Keratinocyte (primary cell): ENCODE measurements around the gene PKP4. TPM values are rescaled to one million over a fixed set of nuclear protein-coding genes. Genes with fewer than 3 reads are reported as not detected.

Experiments used
- DNase-seq: peaks from one replicate; pipeline ENCODE4 v3.0.0-alpha.2; 2011; ENCODE audit warnings: low read depth, missing footprints, low spot score
- FAIRE-seq: peaks from 2 replicates; lab custom pipeline; 2011; peaks lifted over from hg19 to GRCh38; lab: Jason Lieb, UNC
- H2AFZ ChIP-seq: 2 replicates; pipeline ENCODE4 v1.6.0; 2012; ENCODE audit warnings: low read length, control low read depth, inconsistent platforms; ENCODE audit not compliant: control insufficient read depth
- H3K27ac ChIP-seq: 2 replicates; pipeline ENCODE4 v1.5.1; 2011; ENCODE audit warnings: low read length; ENCODE audit not compliant: control insufficient read depth, insufficient read depth
- H3K27me3 ChIP-seq: 3 replicates; pipeline ENCODE4 v1.6.0; 2011; ENCODE audit warnings: low read length; ENCODE audit not compliant: control insufficient read depth, insufficient read depth; ENCODE audit errors: extremely low read depth
- H3K36me3 ChIP-seq, 2 experiments: 2 replicates in 1 of 2; 3 replicates in 1 of 2; pipeline ENCODE4 v1.5.1; 2011; ENCODE audit warnings: low read length in 2 of 2, mild to moderate bottlenecking in 1 of 2; ENCODE audit not compliant: control insufficient read depth in 2 of 2, insufficient read depth in 2 of 2; ENCODE audit errors: extremely low read depth in 1 of 2
- H3K4me1 ChIP-seq: 3 replicates; pipeline ENCODE4 v1.5.1; 2011; ENCODE audit warnings: low read length; ENCODE audit not compliant: control insufficient read depth, insufficient read depth; ENCODE audit errors: extremely low read depth
- H3K4me2 ChIP-seq: 3 replicates; pipeline ENCODE4 v1.6.0; 2011; ENCODE audit warnings: low read depth, low read length; ENCODE audit not compliant: control insufficient read depth, insufficient read depth; ENCODE audit errors: extremely low read depth
- H3K4me3 ChIP-seq, 3 experiments: fragments of 200-600 bp in 1 of 3; sonication (generic) in 1 of 3; 2 replicates in 2 of 3; 3 replicates in 1 of 3; pipeline ENCODE4 v1.5.1; 2011 to 2016; ENCODE audit warnings: low read length in 3 of 3, mild to moderate bottlenecking in 3 of 3, control low read depth in 2 of 3, inconsistent platforms in 1 of 3, low read depth in 1 of 3, mixed read lengths in 1 of 3, mixed run types in 1 of 3, moderate library complexity in 1 of 3; ENCODE audit not compliant: control insufficient read depth in 2 of 3, insufficient read depth in 2 of 3; ENCODE audit errors: extremely low read depth in 1 of 3
- H3K79me2 ChIP-seq: 2 replicates; pipeline ENCODE4 v1.6.0; 2012; ENCODE audit warnings: low read length; ENCODE audit not compliant: control insufficient read depth, insufficient read depth
- H3K9ac ChIP-seq: 3 replicates; pipeline ENCODE4 v1.6.0; 2011; ENCODE audit warnings: low read length; ENCODE audit not compliant: control insufficient read depth, insufficient read depth; ENCODE audit errors: extremely low read depth
- H3K9me1 ChIP-seq: 3 replicates; pipeline ENCODE4 v1.6.0; 2011; ENCODE audit warnings: low read length; ENCODE audit not compliant: control insufficient read depth, insufficient read depth; ENCODE audit errors: extremely low read depth
- H3K9me3 ChIP-seq: 2 replicates; pipeline ENCODE4 v1.5.1; 2012; ENCODE audit warnings: low read depth, low read length; ENCODE audit not compliant: control insufficient read depth
- H4K20me1 ChIP-seq: 3 replicates; pipeline ENCODE4 v1.6.0; 2011; ENCODE audit warnings: low read length; ENCODE audit not compliant: control insufficient read depth, insufficient read depth; ENCODE audit errors: extremely low read depth
- CTCF ChIP-seq, 3 experiments: IDR thresholded peaks in 1 of 3; conservative IDR thresholded peaks in 1 of 3; optimal IDR thresholded peaks in 1 of 3; 2 replicates in 2 of 3; 3 replicates in 1 of 3; pipeline versions ENCODE3 to v1.5.1; 2011; ENCODE audit warnings: low read length in 3 of 3, mild to moderate bottlenecking in 3 of 3, moderate library complexity in 2 of 3, control low read depth in 1 of 3, inconsistent platforms in 1 of 3; ENCODE audit not compliant: insufficient read depth in 2 of 3; ENCODE audit errors: extremely low read depth in 1 of 3
- EZH2 ChIP-seq: IDR thresholded peaks from one replicate; pipeline ENCODE4 v1.6.1; 2012; ENCODE audit warnings: inconsistent platforms, mild to moderate bottlenecking, low read length, moderate library complexity
- dilution Hi-C: fragments of 300-500 bp; cut with MboI; formaldehyde crosslinking; loops from one replicate; pipeline ENCODE4 v1.7.0; 2020; ENCODE audit warnings: low sequenced_read_pairs; ENCODE audit not compliant: extremely low pct_ligation_motif_present
- polyA plus RNA-seq, 5 experiments: library from polyadenylated mRNA; depleted of rRNA in 3 of 5; stranded (reverse) in 3 of 5; stranded (forward) in 1 of 5; unstranded in 1 of 5; fragments of >200 nt; gene quantifications; 1 replicate in 1 of 5; 2 replicates in 3 of 5; 3 replicates in 1 of 5; pipeline versions ENCODE4 v1.2.1 to v1.2.3, GENCODE V29; 2011 to 2012; ENCODE audit warnings: missing spikeins in 2 of 5, low read depth in 1 of 5, low replicate concordance in 1 of 5

Gene PKP4
- polyA plus RNA-seq, 1 donor (not counting 4 experiments of a cell fraction or from before 2014, with no cell fraction given): 43.8 TPM

GRCh38 chr2:158599609-158600008 lies 142.9 kb downstream of the PKP4 start:
- peak overlapping the region in 2 of 3 experiments; percentile 26 to 28 for H3K4me3 ChIP-seq
- peaks cover 3% of the 10 kb centered on the region for H3K79me2 ChIP-seq
- dilution Hi-C loops: no loop called here
- TF ChIP-seq CTCF (optimal IDR thresholded peaks at IDR 0.05 in 1 of 3, IDR thresholded peaks at IDR 0.05 in 1 of 3, conservative IDR thresholded peaks at IDR 0.05 in 1 of 3; ENCODE audit: extremely low read depth in 1 of 3, insufficient read depth in 2 of 3, low read length in 3 of 3): no peak
- TF ChIP-seq EZH2: no peak
- DNase-seq (no peak), FAIRE-seq (no peak)
- H3K4me2 ChIP-seq: peak overlapping the region; percentile 73
- peak overlapping the region; percentile 31 for H3K9ac ChIP-seq
- no peaks in the 10 kb centered on the region for H3K9me1 ChIP-seq
- H3K9me3 ChIP-seq: no peaks in the 10 kb centered on the region
- peak overlapping the region; percentile 88 for H3K27ac ChIP-seq
- no peaks in the 10 kb centered on the region for H3K36me3 ChIP-seq
- H3K27me3 ChIP-seq: no peaks in the 10 kb centered on the region
- H2AFZ ChIP-seq: no peak overlapping the region
- no peaks in the 10 kb centered on the region for H4K20me1 ChIP-seq
- peaks cover 39% of the 10 kb centered on the region for H3K4me1 ChIP-seq

GRCh38 chr2:158600155-158600802 lies 143.5 kb downstream of the PKP4 start:
- peak overlapping the region; percentile 88 for H3K27ac ChIP-seq
- H3K4me1 ChIP-seq: peaks cover 39% of the 10 kb centered on the region
- H3K4me3 ChIP-seq: peak overlapping the region in 2 of 3 experiments; percentile 28 to 47
- FAIRE-seq (peak; percentile 88), DNase-seq (peak; percentile 73)
- H3K79me2 ChIP-seq: peaks cover 3% of the 10 kb centered on the region
- peak overlapping the region; percentile 8 for H2AFZ ChIP-seq
- H3K9me3 ChIP-seq: no peaks in the 10 kb centered on the region
- no peaks in the 10 kb centered on the region for H4K20me1 ChIP-seq
- no peak overlapping the region for H3K9ac ChIP-seq
- TF ChIP-seq EZH2: no peak
- no peak for TF ChIP-seq CTCF (optimal IDR thresholded peaks at IDR 0.05 in 1 of 3, IDR thresholded peaks at IDR 0.05 in 1 of 3, conservative IDR thresholded peaks at IDR 0.05 in 1 of 3; ENCODE audit: extremely low read depth in 1 of 3, insufficient read depth in 2 of 3, low read length in 3 of 3)
- dilution Hi-C loops: no loop called here
- H3K4me2 ChIP-seq: peak overlapping the region; percentile 73
- peaks cover 0 to 3% of the 10 kb centered on the region in 2 experiments for H3K36me3 ChIP-seq
- H3K9me1 ChIP-seq: no peaks in the 10 kb centered on the region
- H3K27me3 ChIP-seq: no peaks in the 10 kb centered on the region
